Left lung (tissue), 10 donors: ENCODE measurements around the gene HIVEP3. TPM values are rescaled to one million over a fixed set of nuclear protein-coding genes. Genes with fewer than 3 reads are reported as not detected.
A peak's percentile ranks its signal among the peaks of the same experiment; 100 is the strongest.

Experiments used
- ATAC-seq: fragments of 200-7000 bp; cut with Tn5 transposase; one replicate; pipeline ENCODE4 v1.9.1; 2020; ENCODE audit warnings: moderate library complexity
- DNase-seq, 4 donors: peaks; one replicate each; pipeline ENCODE4 v3.0.0-alpha.2; 2013 to 2020
- H3K27ac ChIP-seq, 2 donors: fragments of 200-600 bp; sonication (generic) in 1 of 2; one replicate each; pipeline versions ENCODE4 v1.5.0 to v1.8.0; 2020 to 2021
- H3K27me3 ChIP-seq, 2 donors: fragments of 200-600 bp; sonication (generic) in 1 of 2; one replicate each; pipeline versions ENCODE4 v1.5.0 to v1.8.0; 2020 to 2021
- H3K36me3 ChIP-seq, 2 donors: fragments of 200-600 bp; sonication (generic) in 1 of 2; one replicate each; pipeline versions ENCODE4 v1.5.0 to v1.8.0; 2020 to 2021
- H3K4me1 ChIP-seq, 2 donors: fragments of 200-600 bp; one replicate each; pipeline ENCODE4 v1.8.0; 2021
- H3K4me3 ChIP-seq, 2 donors: fragments of 200-600 bp; sonication (generic) in 1 of 2; one replicate each; pipeline versions ENCODE4 v1.5.0 to v1.8.0; 2020 to 2021; ENCODE audit warnings: mild to moderate bottlenecking in 1 of 2
- H3K9me3 ChIP-seq, 2 donors: fragments of 200-600 bp; sonication (generic) in 1 of 2; one replicate each; pipeline versions ENCODE4 v1.5.0 to v1.8.0; 2020 to 2021
- CTCF ChIP-seq, 2 donors: fragments of 200-600 bp; sonication (generic) in 1 of 2; IDR thresholded peaks; one replicate each; pipeline versions ENCODE4 v1.5.0 to v1.8.0; 2021; ENCODE audit warnings: antibody characterized with exemption in 2 of 2
- intact Hi-C, 2 donors: fragments of 100-400 bp; cut with DNase I; formaldehyde crosslinking; loops; one replicate each; pipeline versions ENCODE4 v1.11.2 to v1.14.2; 2022
- polyA plus RNA-seq, 6 donors: library from polyadenylated mRNA; unstranded; fragments of 120-200 nt; gene quantifications; one replicate each; pipeline ENCODE4 v1.2.1, GENCODE V29; 2013; ENCODE audit not compliant: insufficient read length in 6 of 6
- total RNA-seq, 2 donors: library from RNA; stranded (reverse); fragmentation: NEBNext Ultra II Directional; extraction: Animal tissue kit (Norgen Biotek cat#: 25700); gene quantifications; one replicate each; pipeline ENCODE4 v1.2.1, GENCODE V29; 2021
- donor health status: DM: no; HTN: yes; CAD: no.
- donor health status: DM: no; HTN: no; CAD: no.

HIVEP3 gene
- total and polyA plus RNA-seq, 8 donors, result 6.0 to 15.6 (median 7.4) TPM

DNA sequence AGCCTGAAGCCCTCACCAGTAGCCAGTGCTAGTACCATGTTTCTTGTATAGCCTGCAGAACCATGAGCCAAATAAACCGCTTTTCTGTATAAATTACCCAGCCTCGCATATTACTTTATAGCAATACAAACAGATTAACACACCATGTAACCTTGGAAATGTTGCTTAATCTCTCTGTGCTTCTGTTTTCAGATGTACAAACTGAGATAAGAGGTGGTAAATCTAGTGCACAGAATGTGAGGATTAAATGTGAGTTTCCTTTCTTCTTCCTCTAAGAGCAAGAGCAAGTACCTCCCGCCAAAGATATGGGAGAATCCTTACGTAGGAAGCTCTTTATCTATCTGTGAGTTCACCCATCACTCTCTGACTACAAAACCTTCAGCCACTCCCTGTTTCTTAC lies 128.4 kb downstream of the HIVEP3 start:
- Histone ChIP-seq H3K36me3 (no peaks in the 10 kb centered on the region), H3K4me3 (no peak overlapping the region), H3K27me3 (no peaks in the 10 kb centered on the region), H3K27ac (no peak overlapping the region), H3K9me3 (no peaks in the 10 kb centered on the region), H3K4me1 (peaks cover 0 to 12% of the 10 kb centered on the region in 2 donors)
- intact Hi-C loops, result no loop called here
- ATAC-seq (no peak), DNase-seq (no peak)
- TF ChIP-seq CTCF (IDR thresholded peaks at IDR 0.05), result no peak

- Histone ChIP-seq H3K36me3 (no peaks in the 10 kb centered on the region), H3K27me3 (no peaks in the 10 kb centered on the region), H3K4me1 (peaks cover 0 to 12% of the 10 kb centered on the region in 2 donors), H3K27ac (no peak overlapping the region), H3K4me3 (no peak overlapping the region), H3K9me3 (no peaks in the 10 kb centered on the region)
- intact Hi-C loops, result no loop called here
- ATAC-seq, result no peak
- TF ChIP-seq CTCF (IDR thresholded peaks at IDR 0.05), result no peak
- no peak for DNase-seq
Measured at GRCh38 chr1:41789661-41790330, 128.9 kb downstream of the HIVEP3 start.

DNA sequence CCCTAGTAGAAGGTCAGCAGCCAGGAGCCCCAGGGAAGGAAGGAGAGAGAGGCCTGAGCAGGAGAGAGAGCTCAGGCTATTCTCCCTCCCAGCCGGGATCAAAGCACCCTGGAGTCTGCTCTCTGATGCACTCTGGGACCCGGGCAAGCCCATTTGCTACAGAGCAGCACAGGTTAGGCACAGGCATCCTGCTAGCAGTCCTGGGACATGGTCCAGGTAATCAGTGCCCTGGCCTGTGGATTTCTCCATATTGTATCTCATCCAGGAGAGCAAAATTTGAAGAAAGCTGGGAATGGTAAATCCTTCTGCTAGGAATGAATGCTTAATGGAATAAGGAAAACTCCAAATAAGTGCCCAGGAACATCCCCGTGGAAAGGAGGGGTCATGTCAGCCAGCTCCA lies 130.3 kb downstream of the HIVEP3 start:
- intact Hi-C loops, result no loop called here
- no peak for ATAC-seq
- H3K27me3 ChIP-seq, result no peaks in the 10 kb centered on the region
- no peaks in the 10 kb centered on the region for H3K9me3 ChIP-seq
- TF ChIP-seq CTCF (IDR thresholded peaks at IDR 0.05), result no peak
- no peak overlapping the region for H3K4me3 ChIP-seq
- peaks cover 0 to 12% of the 10 kb centered on the region in 2 donors for H3K4me1 ChIP-seq
- H3K36me3 ChIP-seq, result no peaks in the 10 kb centered on the region
- H3K27ac ChIP-seq, result no peak overlapping the region
- no peak for DNase-seq

DNA sequence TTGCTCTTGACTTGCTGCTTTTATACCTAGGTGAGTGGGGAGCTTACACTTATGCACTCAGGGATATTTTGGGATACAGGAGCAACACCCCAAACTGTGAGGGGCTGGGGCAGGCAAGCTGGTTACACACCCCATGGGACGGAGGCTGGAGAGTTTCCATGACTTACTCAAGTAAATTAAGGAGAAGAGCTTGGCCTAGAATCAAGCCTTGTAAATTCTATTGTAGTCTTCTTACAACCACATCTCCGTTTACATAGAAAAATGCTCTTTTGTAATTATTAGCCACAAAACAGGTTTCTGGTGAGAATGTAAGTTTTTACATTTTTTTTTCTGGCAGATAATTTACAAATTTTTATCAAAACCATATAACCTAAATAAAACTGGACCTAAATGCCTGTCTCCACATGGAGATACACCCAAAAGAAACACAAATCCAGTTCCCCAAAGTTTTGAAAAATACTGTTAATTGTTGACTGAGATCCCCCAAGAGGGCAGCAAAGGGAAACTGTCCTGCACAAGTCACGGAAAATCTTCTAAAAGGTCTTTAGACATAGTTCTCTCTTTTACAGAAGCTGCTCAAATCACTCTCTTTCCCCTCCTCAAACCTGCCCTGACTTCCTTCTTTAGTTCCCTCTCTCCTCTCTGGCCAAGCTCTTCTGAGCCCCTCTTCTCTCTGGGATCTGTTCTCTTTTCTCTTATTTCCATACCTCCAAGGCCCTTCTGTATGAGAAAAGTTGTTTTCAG lies 134.0 kb downstream of the HIVEP3 start:
- no peak for TF ChIP-seq CTCF (IDR thresholded peaks at IDR 0.05)
- DNase-seq (peak in 1 of 4 donors; percentile 19), ATAC-seq (no peak)
- no peaks in the 10 kb centered on the region for H3K36me3 ChIP-seq
- no peaks in the 10 kb centered on the region for H3K27me3 ChIP-seq
- intact Hi-C loops, result no loop called here
- peaks cover 0 to 2% of the 10 kb centered on the region in 2 donors for H3K4me1 ChIP-seq
- H3K4me3 ChIP-seq, result no peak overlapping the region
- no peaks in the 10 kb centered on the region for H3K9me3 ChIP-seq
- H3K27ac ChIP-seq, result no peak overlapping the region

- H3K27me3 ChIP-seq, result no peaks in the 10 kb centered on the region
- H3K27ac ChIP-seq, result no peak overlapping the region
- DNase-seq (no peak), ATAC-seq (peak; percentile 59)
- H3K4me3 ChIP-seq, result no peak overlapping the region
- intact Hi-C loops, result no loop called here
- H3K4me1 ChIP-seq, result no peaks in the 10 kb centered on the region
- no peaks in the 10 kb centered on the region for H3K9me3 ChIP-seq
- no peaks in the 10 kb centered on the region for H3K36me3 ChIP-seq
- TF ChIP-seq CTCF (IDR thresholded peaks at IDR 0.05), result no peak
Measured at GRCh38 chr1:41783189-41783639, 135.5 kb downstream of the HIVEP3 start.
